Measurements from ENCODE around the gene KDELR1. TPM values are rescaled to one million over a fixed set of nuclear protein-coding genes. Genes with fewer than 3 reads are reported as not detected.
A peak's percentile ranks its signal among the peaks of the same experiment; 100 is the strongest.

The KDELR1 gene
- total and polyA plus RNA-seq, 9 of the 15 experiments (the other 6 are each of a cell fraction or from before 2014, with no cell fraction given): 6.1 to 165 (median 58.5) TPM

DNA sequence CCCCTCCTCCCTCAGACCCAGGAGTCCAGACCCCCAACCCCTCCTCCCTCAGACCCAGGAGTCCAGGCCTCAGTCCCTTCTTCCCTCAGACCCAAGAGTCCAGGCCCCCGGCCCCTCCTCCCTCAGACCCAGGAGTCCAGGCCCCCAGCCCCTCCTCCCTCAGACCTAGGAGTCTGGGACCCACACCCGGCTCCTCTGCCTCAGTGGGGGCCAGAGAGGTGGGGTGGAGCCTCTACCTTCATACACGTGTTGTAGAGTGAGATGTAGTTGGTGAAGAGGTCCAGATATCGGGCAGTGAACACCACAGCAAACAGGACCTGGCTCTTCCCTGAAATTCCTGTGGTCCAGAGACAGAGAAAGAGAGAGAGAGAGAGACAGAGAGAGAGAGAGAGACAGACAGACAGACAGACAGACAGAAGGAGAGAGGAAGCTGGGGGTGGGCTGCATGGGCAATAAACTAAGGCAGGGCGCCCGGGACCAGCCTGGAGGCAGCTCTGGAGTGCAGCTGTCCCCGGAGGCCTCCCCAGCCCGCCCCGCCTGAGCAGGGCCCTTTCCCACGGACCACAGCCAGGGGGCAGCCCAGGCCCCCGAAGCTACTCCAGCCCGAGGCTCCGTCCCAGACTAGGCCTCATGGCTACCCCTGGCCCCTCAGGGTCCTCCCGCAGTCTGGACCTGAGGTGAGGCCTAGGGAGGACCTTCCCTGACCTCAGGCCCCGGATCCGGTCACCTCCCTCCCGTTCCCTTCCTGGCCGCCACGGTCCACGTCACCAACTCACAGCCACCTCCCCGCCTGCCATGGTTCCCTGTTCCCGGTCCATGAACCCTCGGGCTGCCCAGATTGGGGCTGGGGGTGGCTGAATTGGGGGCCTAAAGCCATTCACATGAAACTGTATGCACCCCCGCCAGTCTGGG is 907 bp downstream of the KDELR1 start (continued):
- TF ChIP-seq FOSL1 (tag; conservative IDR thresholded peaks at IDR 0.05): peak; percentile 25; the same call in 1 of the 2 replicates
- no peak for TF ChIP-seq ZNF212 (CRISPR knock-in tag; IDR thresholded peaks at IDR 0.05)
- no peak for TF ChIP-seq FOXK2 (conservative IDR thresholded peaks at IDR 0.05 in 1 of 2, IDR thresholded peaks at IDR 0.05 in 1 of 2; ENCODE audit: low read depth in 2 of 2)
- TF ChIP-seq HCFC1 (IDR thresholded peaks at IDR 0.05; ENCODE audit: low read depth, low read length): peak; percentile 61
- peak; percentile 55 for TF ChIP-seq GABPA (tag; conservative IDR thresholded peaks at IDR 0.05; ENCODE audit: low read depth)
- TF ChIP-seq GATAD2B (IDR thresholded peaks at IDR 0.05; ENCODE audit: borderline replicate concordance): peak; percentile 88; the same call in 1 of the 2 replicates
- TF ChIP-seq ELK1 (CRISPR knock-in tag; IDR thresholded peaks at IDR 0.05): no peak
- TF ChIP-seq POLR2AphosphoS5 (IDR thresholded peaks at IDR 0.05; ENCODE audit: control insufficient read depth, insufficient read depth, low read depth, low read length): peak; percentile 18; the same call in 1 of the 2 replicates
- 0 out of 2 replicates have a peak, but pooled peaks have one; percentile 12 for TF ChIP-seq CXXC5 (CRISPR knock-in tag; IDR thresholded peaks at IDR 0.05)
- TF ChIP-seq DIDO1 (tag; IDR thresholded peaks at IDR 0.05; ENCODE audit: low read depth): peak; percentile 65; the same call in 1 of the 2 replicates
- no peak for TF ChIP-seq RBM39 (optimal IDR thresholded peaks at IDR 0.05; ENCODE audit: low read depth, low read length)
- TF ChIP-seq L3MBTL2 (IDR thresholded peaks at IDR 0.05): 0 out of 2 replicates have a peak, but pooled peaks have one; percentile 38
- TF ChIP-seq, protein P1, sequence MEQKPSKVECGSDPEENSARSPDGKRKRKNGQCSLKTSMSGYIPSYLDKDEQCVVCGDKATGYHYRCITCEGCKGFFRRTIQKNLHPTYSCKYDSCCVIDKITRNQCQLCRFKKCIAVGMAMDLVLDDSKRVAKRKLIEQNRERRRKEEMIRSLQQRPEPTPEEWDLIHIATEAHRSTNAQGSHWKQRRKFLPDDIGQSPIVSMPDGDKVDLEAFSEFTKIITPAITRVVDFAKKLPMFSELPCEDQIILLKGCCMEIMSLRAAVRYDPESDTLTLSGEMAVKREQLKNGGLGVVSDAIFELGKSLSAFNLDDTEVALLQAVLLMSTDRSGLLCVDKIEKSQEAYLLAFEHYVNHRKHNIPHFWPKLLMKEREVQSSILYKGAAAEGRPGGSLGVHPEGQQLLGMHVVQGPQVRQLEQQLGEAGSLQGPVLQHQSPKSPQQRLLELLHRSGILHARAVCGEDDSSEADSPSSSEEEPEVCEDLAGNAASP (IDR thresholded peaks at IDR 0.05): no peak
- TF ChIP-seq COPS2 (conservative IDR thresholded peaks at IDR 0.05): no peak
- no peak for TF ChIP-seq ETV6 (IDR thresholded peaks at IDR 0.05; ENCODE audit: borderline replicate concordance in 1 of 2, low read depth in 2 of 2, low read length in 1 of 2)
- TF ChIP-seq ETV6 (CRISPR knock-in tag; IDR thresholded peaks at IDR 0.05; ENCODE audit: borderline replicate concordance): 0 out of 2 replicates have a peak, but pooled peaks have one; percentile 34
- no peak for TF ChIP-seq IFI16 (CRISPR knock-in tag; IDR thresholded peaks at IDR 0.05)
- TF ChIP-seq, protein P2, sequence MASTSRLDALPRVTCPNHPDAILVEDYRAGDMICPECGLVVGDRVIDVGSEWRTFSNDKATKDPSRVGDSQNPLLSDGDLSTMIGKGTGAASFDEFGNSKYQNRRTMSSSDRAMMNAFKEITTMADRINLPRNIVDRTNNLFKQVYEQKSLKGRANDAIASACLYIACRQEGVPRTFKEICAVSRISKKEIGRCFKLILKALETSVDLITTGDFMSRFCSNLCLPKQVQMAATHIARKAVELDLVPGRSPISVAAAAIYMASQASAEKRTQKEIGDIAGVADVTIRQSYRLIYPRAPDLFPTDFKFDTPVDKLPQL (IDR thresholded peaks at IDR 0.05; ENCODE audit: extremely low read depth, insufficient read length): no peak
- TF ChIP-seq TAF7 (tag; IDR thresholded peaks at IDR 0.05): peak; percentile 73
- TF ChIP-seq RHOXF2B (CRISPR knock-in tag; conservative IDR thresholded peaks at IDR 0.05): no peak
- TF ChIP-seq ZNF23 (CRISPR knock-in tag; IDR thresholded peaks at IDR 0.05): no peak
- TF ChIP-seq THRB (CRISPR knock-in tag; conservative IDR thresholded peaks at IDR 0.05): no peak
- peak; percentile 35 for TF ChIP-seq SMAD4 (CRISPR knock-in tag; conservative IDR thresholded peaks at IDR 0.05)
- 0 out of 4 replicates have a peak, but pooled peaks of 1 of the 2 experiments have one; percentile 48 for TF ChIP-seq NONO (IDR thresholded peaks at IDR 0.05; ENCODE audit: low read depth in 2 of 2, low read length in 1 of 2)

Data from K562 (cell line).